GM12878 (cell line): ENCODE measurements around the gene PEX11A. TPM values are rescaled to one million over a fixed set of nuclear protein-coding genes. Genes with fewer than 3 reads are reported as not detected.

ENCODE experiments used
- ATAC-seq: fragments of 200-7000 bp; cut with Tn5 transposase; 3 replicates; pipeline ENCODE4 v1.9.1; 2020; ENCODE audit warnings: mild to moderate bottlenecking, moderate library complexity
- BruUV-seq: library from RNA; stranded (reverse); fragments of 400-500 nt; replicated peaks from 2 replicates; lab custom pipeline; 2021; lab: Mats Ljungman, UMichigan
- CTCF ChIA-PET: fragments of 300-600 bp; sonication (Branson Sonifier 250); formaldehyde crosslinking; extraction: SDS; loops from one replicate; lab custom pipeline; 2021; ENCODE audit warnings: inconsistent platforms; lab: Yijun Ruan, JAX
- POLR2A ChIA-PET: fragments of 350-600 bp; formaldehyde crosslinking; extraction: SDS; loops from one replicate; lab custom pipeline; 2021; ENCODE audit warnings: inconsistent platforms; lab: Charles Lee
- RAD21 ChIA-PET: fragments of 300-600 bp; sonication (Branson Sonifier 250); formaldehyde crosslinking; loops from one replicate; lab custom pipeline; 2023; ENCODE audit warnings: antibody characterized with exemption; ENCODE audit not compliant: unreplicated experiment; lab: Charles Lee
- SMC1A ChIA-PET: fragments of 300-600 bp; sonication (Branson Sonifier 250); formaldehyde crosslinking; loops from one replicate; lab custom pipeline; 2023; ENCODE audit not compliant: unreplicated experiment, uncharacterized antibody; lab: Charles Lee
- DNase-seq: peaks from one replicate; pipeline ENCODE4 v3.0.0-alpha.2; 2011; ENCODE audit warnings: low read depth, low spot score
- FAIRE-seq: peaks from 3 replicates; lab custom pipeline; 2011; peaks lifted over from hg19 to GRCh38; lab: Jason Lieb, UNC
- H2AFZ ChIP-seq: 2 replicates; pipeline ENCODE4 v1.6.0; 2011; ENCODE audit warnings: low read depth, low read length, control low read depth; ENCODE audit not compliant: control insufficient read depth
- H3K27ac ChIP-seq: 2 replicates; pipeline ENCODE4 v1.5.1; 2011; ENCODE audit warnings: control low read depth; ENCODE audit not compliant: control insufficient read depth, insufficient read depth
- H3K27me3 ChIP-seq, 2 experiments: replicated peaks in 1 of 2; 2 replicates each; pipeline versions ENCODE4 v1.6.0 to v1.6.1; 2011; ENCODE audit warnings: low read length in 1 of 2; ENCODE audit not compliant: control insufficient read depth in 2 of 2, insufficient read depth in 2 of 2
- H3K36me3 ChIP-seq, 2 experiments: 2 replicates each; pipeline ENCODE4 v1.5.1; 2011; ENCODE audit warnings: low read length in 1 of 2; ENCODE audit not compliant: control insufficient read depth in 2 of 2, insufficient read depth in 2 of 2
- H3K4me1 ChIP-seq: 2 replicates; pipeline ENCODE4 v1.6.1; 2011; ENCODE audit warnings: mild to moderate bottlenecking, low read length, moderate library complexity, mixed read lengths; ENCODE audit not compliant: control insufficient read depth, insufficient read depth
- H3K4me2 ChIP-seq: 2 replicates; pipeline ENCODE4 v1.6.0; 2011; ENCODE audit warnings: control low read depth; ENCODE audit not compliant: control insufficient read depth, insufficient read depth
- H3K4me3 ChIP-seq: fragments of 200-600 bp; sonication (generic); 2 replicates; pipeline ENCODE4 v1.5.1; 2016
- H3K79me2 ChIP-seq: 2 replicates; pipeline ENCODE4 v1.6.0; 2011; ENCODE audit warnings: low read length; ENCODE audit not compliant: control insufficient read depth, insufficient read depth
- H3K9ac ChIP-seq: 2 replicates; pipeline ENCODE4 v1.8.0; 2011; ENCODE audit warnings: low read length, control low read depth, mixed read lengths; ENCODE audit not compliant: control insufficient read depth, insufficient read depth
- H3K9me3 ChIP-seq: replicated peaks from 3 replicates; pipeline ENCODE4 v1.5.1; 2011; ENCODE audit warnings: mild to moderate bottlenecking, low read length; ENCODE audit not compliant: control insufficient read depth, insufficient read depth
- H4K20me1 ChIP-seq: 2 replicates; pipeline ENCODE4 v1.6.0; 2011; ENCODE audit not compliant: control insufficient read depth, insufficient read depth
- CREM ChIP-seq: IDR thresholded peaks from 2 replicates; pipeline ENCODE4 v1.6.1; 2014; ENCODE audit warnings: antibody characterized with exemption, low read depth
- E2F8 ChIP-seq: fragments of 450-650 bp; IDR thresholded peaks from 2 replicates; pipeline ENCODE4 v1.6.1; 2018; ENCODE audit warnings: mild to moderate bottlenecking, low read depth, moderate library complexity; ENCODE audit not compliant: partially characterized antibody
- EED ChIP-seq: sonication (generic); IDR thresholded peaks from 2 replicates; pipeline ENCODE4 v1.6.1; 2016; ENCODE audit warnings: antibody characterized with exemption, low read depth
- GATAD2B ChIP-seq: fragments of 450-650 bp; conservative IDR thresholded peaks from 2 replicates; pipeline ENCODE4 v1.6.1; 2017; ENCODE audit warnings: low read depth, mild to moderate bottlenecking, moderate library complexity
- RFX5 ChIP-seq: IDR thresholded peaks from 2 replicates; pipeline ENCODE4 v1.6.1; 2011; ENCODE audit warnings: low read depth, low read length, improper control_type of control experiment
- ZNF207 ChIP-seq: fragments of 450-650 bp; IDR thresholded peaks from 2 replicates; pipeline ENCODE4 v1.6.1; 2014; ENCODE audit warnings: antibody characterized with exemption, mild to moderate bottlenecking, borderline replicate concordance
- ZNF687 ChIP-seq: fragments of 450-650 bp; IDR thresholded peaks from 2 replicates; pipeline ENCODE4 v1.6.1; 2017; ENCODE audit warnings: mild to moderate bottlenecking, moderate library complexity
- WGBS: methylation state at CpG from one replicate; pipeline ENCODE4 v1.1.6; 2016; ENCODE audit warnings: low lambda C conversion rate; ENCODE audit not compliant: insufficient replicate concordance, insufficient coverage; ENCODE audit errors: missing lambda C conversion rate; 5-methylcytosine and 5-hydroxymethylcytosine counted together
- in situ Hi-C: fragments of 300-500 bp; cut with MboI; formaldehyde crosslinking; loops from 9 replicates; pipeline ENCODE4 v1.14.3; 2018; ENCODE audit warnings: mixed read lengths
- intact Hi-C: fragments of 100-400 bp; cut with micrococcal nuclease; formaldehyde crosslinking; loops from one replicate; pipeline ENCODE4 v1.14.2; 2022; ENCODE audit not compliant: unreplicated experiment
- polyA plus RNA-seq, 11 experiments: library from polyadenylated mRNA; depleted of rRNA in 4 of 11; unstranded in 6 of 11; stranded (reverse) in 5 of 11; fragments of >200 nt; fragmentation: Nextera tagmentation in 4 of 11; fragmentation: Illumina TruSeq in 1 of 11; extraction: Ambion mirVana in 4 of 11; extraction: Trizol in 1 of 11; gene quantifications; 1 replicate in 1 of 11; 2 replicates in 10 of 11; pipeline versions ENCODE4 v1.2.1 to v1.2.3, GENCODE V29; 2011 to 2016; ENCODE audit warnings: inconsistent platforms in 2 of 11, missing spikeins in 2 of 11, low read depth in 1 of 11
- total RNA-seq, 4 experiments: library from RNA; depleted of rRNA in 3 of 4; stranded (reverse); fragments of >200 nt in 3 of 4; fragmentation: Illumina TruSeq in 1 of 4; extraction: Trizol in 1 of 4; gene quantifications; 2 replicates each; pipeline versions ENCODE4 v1.2.1 to v1.2.3, GENCODE V29; 2013 to 2021

Gene PEX11A
- total and polyA plus RNA-seq, 10 of the 15 experiments (the other 5 are each of a cell fraction or from before 2014, with no cell fraction given) = 1.4 to 2.8 (median 2.0) TPM

DNA sequence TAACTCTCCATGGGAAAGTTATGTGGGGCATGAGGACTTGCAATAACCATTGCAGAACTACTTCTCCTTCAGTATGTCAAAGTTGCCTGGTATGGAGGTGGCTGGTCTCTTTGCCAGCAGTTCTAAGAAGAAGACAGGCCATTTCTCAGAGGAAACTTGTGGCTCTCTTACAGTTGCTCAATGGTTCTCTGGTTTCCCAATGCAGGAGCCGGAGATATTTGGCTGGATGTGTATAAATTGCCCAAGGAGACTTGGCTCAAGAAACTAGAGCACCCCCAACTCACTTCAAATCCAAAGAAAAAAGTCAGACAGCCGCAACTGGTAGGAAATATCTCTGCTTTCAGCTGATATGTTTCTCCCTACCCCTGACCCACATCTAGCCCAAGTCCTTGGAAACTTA is 24.2 kb upstream of the PEX11A start:
- SMC1A ChIA-PET = no interaction called here
- Histone ChIP-seq H2AFZ (no peak overlapping the region), H3K4me2 (no peak overlapping the region), H3K9ac (no peak overlapping the region), H3K36me3 (no peaks in the 10 kb centered on the region), H3K4me1 (no peaks in the 10 kb centered on the region), H4K20me1 (no peaks in the 10 kb centered on the region), H3K27ac (no peak overlapping the region), H3K27me3 (no peaks in the 10 kb centered on the region), H3K4me3 (no peak overlapping the region), H3K79me2 (no peaks in the 10 kb centered on the region), H3K9me3 (no peaks in the 10 kb centered on the region)
- BruUV-seq = no TSS peak
- POLR2A ChIA-PET = no interaction called here
- DNase-seq = no peak
- in situ Hi-C loops = no loop called here
- WGBS = 45% methylated on average over 2 of the region's 2 CpGs
- CTCF ChIA-PET = no interaction called here
- RAD21 ChIA-PET = no interaction called here
- TF ChIP-seq RFX5 (no peak), ZNF207 (no peak), CREM (no peak), EED (no peak), GATAD2B (no peak), ZNF687 (no peak), E2F8 (no peak)
- intact Hi-C loops = no loop called here
- ATAC-seq = no peak
- FAIRE-seq = no peak
